Ovary (tissue), 9 donors: ENCODE measurements around the gene ITGB2. TPM values are rescaled to one million over a fixed set of nuclear protein-coding genes. Genes with fewer than 3 reads are reported as not detected.

Experiments
- DNase-seq, 5 donors: peaks; one replicate each; pipeline ENCODE4 v3.0.0-alpha.2; 2019 to 2020
- H3K27ac ChIP-seq, 2 donors: fragments of 200-600 bp; one replicate each; pipeline versions ENCODE4 v1.5.1 to v1.8.0; 2019 to 2022
- H3K27me3 ChIP-seq: fragments of 200-600 bp; one replicate; pipeline ENCODE4 v1.8.0; 2022
- H3K36me3 ChIP-seq: fragments of 200-600 bp; sonication (generic); one replicate; pipeline ENCODE4 v1.5.1; 2019
- H3K4me1 ChIP-seq: one replicate; pipeline ENCODE4 v1.8.1; 2013; ENCODE audit warnings: mild to moderate bottlenecking, moderate library complexity; ENCODE audit not compliant: insufficient read depth
- H3K4me3 ChIP-seq: fragments of 200-600 bp; sonication (generic); one replicate; pipeline ENCODE4 v1.5.1; 2017
- H3K9me3 ChIP-seq, 2 donors: fragments of 200-600 bp in 1 of 2; sonication (generic) in 1 of 2; one replicate each; pipeline versions ENCODE4 v1.5.1 to v1.8.1; 2013 to 2019; ENCODE audit warnings: mild to moderate bottlenecking in 1 of 2, moderate library complexity in 1 of 2
- EP300 ChIP-seq: sonication (generic); formaldehyde crosslinking; IDR thresholded peaks from one replicate; pipeline ENCODE4 v1.6.1; 2017; ENCODE audit warnings: antibody characterized with exemption
- POLR2A ChIP-seq: fragments of 450-650 bp; IDR thresholded peaks from one replicate; pipeline ENCODE4 v1.6.1; 2017; ENCODE audit warnings: antibody characterized with exemption, mild to moderate bottlenecking, moderate library complexity
- WGBS, 3 donors: extraction: QIAGEN DNeasy Blood & Tissue Kit in 1 of 3; methylation state at CpG; one replicate each; pipeline versions ENCODE4 v1.1.5 to v1.1.7; 2013 to 2017; 5-methylcytosine and 5-hydroxymethylcytosine counted together
- intact Hi-C, 4 donors: fragments of 100-400 bp; cut with DNase I; formaldehyde crosslinking; loops; one replicate each; pipeline versions ENCODE4 v1.11.0 to v1.15.1; 2022 to 2023
- polyA plus RNA-seq, 2 donors: library from polyadenylated mRNA; stranded (reverse); fragments of 200-250 nt in 1 of 2; fragments of 350-450 nt in 1 of 2; fragmentation: Illumina TruSeq in 1 of 2; extraction: RNeasy Lipid Tissue Mini Kit (QIAGEN cat#74804) in 1 of 2; gene quantifications; one replicate each; pipeline ENCODE4 v1.2.3, GENCODE V29; 2013 to 2014
- total RNA-seq, 7 donors: library from RNA; depleted of rRNA in 2 of 7; stranded (reverse); fragments of >200 nt in 2 of 7; fragmentation: NEBNext Ultra II Directional in 3 of 7; extraction: Animal tissue kit (Norgen Biotek cat#: 25700) in 3 of 7; gene quantifications; one replicate each; pipeline versions ENCODE4 v1.1.0 to v1.2.4, GENCODE V29; 2016 to 2023
- TF ChIP-seq, protein P1 (sequence below), 3 donors: fragments of 450-650 bp in 2 of 3; fragments of 200-600 bp in 1 of 3; IDR thresholded peaks; one replicate each; pipeline versions ENCODE4 v1.5.1 to v1.8.0; 2016 to 2022; ENCODE audit warnings: antibody characterized with exemption in 3 of 3, mild to moderate bottlenecking in 1 of 3
- donor health status: DM: no; HTN: no; CAD: no; lungs with moderate emphysema.
- donor health status: DM: no; HTN: no; CAD: no.
- donor health status: Bipolar disorder and iron deficiency.
- donor health status: DM: yes; HTN: yes; CAD: no.
- donor health status: DM: no; HTN: no; CAD: no.
- donor health status: DM: yes; HTN: yes; CAD: no.

Gene ITGB2
- total and polyA plus RNA-seq, 9 donors, result 9.6 to 58.3 (median 17.6) TPM

DNA sequence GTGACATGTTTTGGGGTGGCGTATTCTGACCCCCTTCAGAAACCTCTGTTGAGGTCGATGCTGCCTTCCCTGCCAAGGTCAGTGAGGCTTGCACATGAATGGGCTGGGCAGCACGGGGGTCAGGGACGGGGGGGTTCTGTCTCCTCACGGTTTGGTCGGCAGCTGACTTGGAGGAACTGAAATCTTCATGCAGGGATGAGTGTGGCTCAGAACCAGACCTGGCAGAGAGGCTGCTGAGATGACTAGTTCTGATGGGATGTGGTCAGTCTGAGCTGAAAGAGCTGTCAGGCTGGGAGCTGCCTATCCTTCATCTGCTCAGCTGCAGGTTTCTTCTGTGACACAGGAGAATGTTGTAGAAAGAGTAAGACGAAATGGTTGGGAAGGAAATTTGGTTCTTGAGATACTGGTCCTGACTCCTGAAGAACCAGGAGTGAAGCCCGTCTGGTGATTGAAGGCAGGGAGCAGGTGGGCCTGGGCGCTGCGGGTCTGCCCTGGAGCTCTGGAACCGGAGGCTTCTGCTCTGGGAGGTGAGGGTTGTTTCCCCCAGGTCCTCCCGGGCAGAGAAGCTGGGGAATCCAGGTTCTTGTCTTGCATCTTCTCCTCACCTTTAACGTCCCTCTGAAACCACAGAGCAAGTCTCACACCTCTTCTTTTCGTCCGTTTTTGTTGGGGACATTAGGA is 22.4 kb upstream of the ITGB2 start:
- WGBS, 3 donors, result 80 to 83% (median 81%) methylated on average over 15 of the region's 15 CpGs
- H3K27me3 ChIP-seq, result no peaks in the 10 kb centered on the region
- no peaks in the 10 kb centered on the region for H3K9me3 ChIP-seq
- H3K4me3 ChIP-seq, result no peak overlapping the region
- H3K27ac ChIP-seq, result no peak overlapping the region
- no peak for DNase-seq
- intact Hi-C loops, result loop anchor here in 2 of 4 donors (5.0 to 10.0 kb wide), 3 partner anchors 71 to 502 kb away; partner anchors contain the start of gene PTTG1IP (in 1 of the 2)
- H3K36me3 ChIP-seq, result no peaks in the 10 kb centered on the region
- TF ChIP-seq EP300, result no peak
- TF ChIP-seq, protein P1, sequence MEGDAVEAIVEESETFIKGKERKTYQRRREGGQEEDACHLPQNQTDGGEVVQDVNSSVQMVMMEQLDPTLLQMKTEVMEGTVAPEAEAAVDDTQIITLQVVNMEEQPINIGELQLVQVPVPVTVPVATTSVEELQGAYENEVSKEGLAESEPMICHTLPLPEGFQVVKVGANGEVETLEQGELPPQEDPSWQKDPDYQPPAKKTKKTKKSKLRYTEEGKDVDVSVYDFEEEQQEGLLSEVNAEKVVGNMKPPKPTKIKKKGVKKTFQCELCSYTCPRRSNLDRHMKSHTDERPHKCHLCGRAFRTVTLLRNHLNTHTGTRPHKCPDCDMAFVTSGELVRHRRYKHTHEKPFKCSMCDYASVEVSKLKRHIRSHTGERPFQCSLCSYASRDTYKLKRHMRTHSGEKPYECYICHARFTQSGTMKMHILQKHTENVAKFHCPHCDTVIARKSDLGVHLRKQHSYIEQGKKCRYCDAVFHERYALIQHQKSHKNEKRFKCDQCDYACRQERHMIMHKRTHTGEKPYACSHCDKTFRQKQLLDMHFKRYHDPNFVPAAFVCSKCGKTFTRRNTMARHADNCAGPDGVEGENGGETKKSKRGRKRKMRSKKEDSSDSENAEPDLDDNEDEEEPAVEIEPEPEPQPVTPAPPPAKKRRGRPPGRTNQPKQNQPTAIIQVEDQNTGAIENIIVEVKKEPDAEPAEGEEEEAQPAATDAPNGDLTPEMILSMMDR (IDR thresholded peaks at IDR 0.05), result no peak
- peaks cover 7% of the 10 kb centered on the region for H3K4me1 ChIP-seq

DNA sequence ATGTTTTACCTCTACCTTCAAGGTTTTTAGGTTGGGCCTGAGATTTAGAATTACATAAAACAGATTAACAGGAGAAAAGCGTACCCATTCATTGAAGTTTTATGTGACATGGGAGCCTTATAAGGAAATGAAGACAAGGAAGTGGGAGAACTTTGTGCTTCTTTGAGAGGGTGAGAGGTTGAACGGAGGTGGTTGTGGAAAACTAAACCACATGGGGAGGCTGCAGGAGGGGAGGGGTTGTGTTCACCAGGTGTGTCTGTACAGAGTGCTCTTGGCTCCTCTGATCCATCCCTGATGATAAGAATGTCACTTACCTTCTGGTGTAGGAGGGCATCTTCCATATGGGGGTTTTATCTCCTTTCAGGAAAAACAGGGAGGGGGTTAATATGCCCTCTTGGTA is 21.9 kb upstream of the ITGB2 start:
- no peak for DNase-seq
- Histone ChIP-seq H3K27me3 (no peaks in the 10 kb centered on the region), H3K4me3 (no peak overlapping the region), H3K9me3 (no peaks in the 10 kb centered on the region), H3K27ac (no peak overlapping the region), H3K4me1 (peaks cover 7% of the 10 kb centered on the region), H3K36me3 (no peaks in the 10 kb centered on the region)
- WGBS, 3 donors, result 85 to 91% (median 88%) methylated on average over 2 of the region's 2 CpGs
- TF ChIP-seq, protein P1 (IDR thresholded peaks at IDR 0.05), result no peak
- TF ChIP-seq POLR2A, result no peak
- no peak for TF ChIP-seq EP300
- intact Hi-C loops, result loop anchor here in 2 of 4 donors (5.0 to 10.0 kb wide), 3 partner anchors 70 to 502 kb away; partner anchors contain the start of gene PTTG1IP (in 1 of the 2)

DNA sequence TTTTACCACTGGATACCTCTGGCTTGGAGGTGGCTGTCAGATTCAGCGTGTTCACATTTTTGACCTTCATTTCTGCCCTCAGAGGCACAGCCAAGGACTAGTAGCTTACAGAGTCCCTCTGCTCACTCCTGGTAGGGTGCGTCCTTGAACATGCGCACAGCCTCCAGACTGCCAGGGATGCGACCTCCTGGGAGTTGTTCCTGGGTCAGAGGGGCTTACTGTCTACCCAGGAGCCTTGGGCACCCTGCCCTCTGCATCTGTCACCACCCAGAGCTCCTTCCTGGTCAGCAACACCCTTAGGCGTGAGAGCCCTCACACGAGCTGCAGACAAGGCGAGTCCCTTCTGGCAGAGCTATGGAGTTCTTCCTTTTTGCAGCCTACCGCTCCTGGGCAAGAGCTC is 20.9 kb upstream of the ITGB2 start:
- intact Hi-C loops, result loop anchor here in 2 of 4 donors (5.0 to 10.0 kb wide), 3 partner anchors 69 to 503 kb away; partner anchors contain the start of gene PTTG1IP (in 1 of the 2)

DNA sequence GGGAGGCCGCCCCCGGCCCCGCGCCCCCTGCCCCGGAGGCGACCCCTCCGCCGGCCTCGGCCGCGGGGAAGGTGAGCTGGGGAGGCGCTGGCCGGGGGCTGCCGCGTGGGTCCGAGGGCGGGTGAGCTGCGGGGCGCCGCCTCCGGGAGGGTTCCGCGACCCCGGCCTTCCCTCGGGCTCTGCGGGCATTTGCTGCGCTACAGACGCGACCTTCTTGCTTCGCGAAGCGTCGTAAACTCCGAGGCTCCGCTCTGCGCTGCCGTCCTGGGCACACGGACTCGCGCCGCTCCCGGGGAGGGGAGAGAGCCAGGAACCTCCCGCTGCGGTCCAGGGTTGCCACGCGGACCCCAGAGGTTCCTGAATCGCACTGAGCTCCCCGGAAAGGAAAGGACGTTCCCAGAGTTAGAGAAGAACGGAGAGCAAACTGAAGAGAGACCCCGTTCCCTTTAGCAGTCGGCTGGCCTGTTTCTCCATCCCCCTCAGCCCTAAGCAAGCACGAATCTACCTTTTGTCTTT is 19.5 kb upstream of the ITGB2 start:
- 1% methylated on average over 26 to 53 of the region's 53 CpGs for WGBS, 3 donors
- H3K27me3 ChIP-seq, result no peaks in the 10 kb centered on the region
- intact Hi-C loops, result loop anchor here in 2 of 4 donors (5.0 to 10.0 kb wide), 3 partner anchors 68 to 505 kb away; partner anchors contain the start of gene PTTG1IP (in 1 of the 2)
- peak overlapping the region; percentile 82 for H3K4me3 ChIP-seq
- TF ChIP-seq EP300, result no peak
- TF ChIP-seq, protein P1 (IDR thresholded peaks at IDR 0.05), result no peak
- TF ChIP-seq POLR2A, result no peak
- peak overlapping the region in 1 of 2 donors; percentile 6 for H3K27ac ChIP-seq
- no peak for DNase-seq
- no peaks in the 10 kb centered on the region for H3K36me3 ChIP-seq
- peaks cover 7% of the 10 kb centered on the region for H3K4me1 ChIP-seq
- H3K9me3 ChIP-seq, result no peaks in the 10 kb centered on the region

More for the DNA sequence above, 20.9 kb upstream of the ITGB2 start:
- Histone ChIP-seq H3K36me3 (no peaks in the 10 kb centered on the region), H3K27ac (no peak overlapping the region), H3K4me1 (peaks cover 7% of the 10 kb centered on the region), H3K27me3 (no peaks in the 10 kb centered on the region), H3K9me3 (no peaks in the 10 kb centered on the region), H3K4me3 (no peak overlapping the region)
- peak in 1 of 5 donors; percentile 28 for DNase-seq
- TF ChIP-seq EP300, result no peak
- TF ChIP-seq, protein P1 (IDR thresholded peaks at IDR 0.05), result no peak
- no peak for TF ChIP-seq POLR2A
- 81 to 89% (median 82%) methylated on average over 8 of the region's 8 CpGs for WGBS, 3 donors
